Measurements from ENCODE around the gene GGCT. TPM values are rescaled to one million over a fixed set of nuclear protein-coding genes. Genes with fewer than 3 reads are reported as not detected.
"Not testable (repeated sequence)": the region's sequence is repeated elsewhere in the genome, so short reads cannot be mapped to it uniquely, and the experiment has no call there.

GGCT gene
- total RNA-seq, 2 experiments from 2014 or later: 48.8 to 76.8 TPM

- no peaks in the 10 kb centered on the region for H3K9me3 Mint-ChIP-seq (ENCODE audit: low read depth)
- no peak for ATAC-seq
- H3K36me3 Mint-ChIP-seq (ENCODE audit: low read depth): peaks cover 3% of the 10 kb centered on the region
- no peak overlapping the region for H3K4me3 Mint-ChIP-seq
- intact Hi-C loops (cut with DNase I, micrococcal nuclease): no loop called here
- DNase-seq: no peak
- POLR2A ChIA-PET: no interaction called here
- peaks cover 10% of the 10 kb centered on the region for H3K4me1 Mint-ChIP-seq
- no peak overlapping the region for H3K27ac Mint-ChIP-seq
- H3K27me3 Mint-ChIP-seq: no peaks in the 10 kb centered on the region
- CTCF ChIA-PET: interaction anchor here (0.7 to 4.2 kb wide), 3 partner anchors 15 to 31 kb away, joined by 3 to 13 read pairs (median 3); no protein-coding TSS in a partner anchor
Measured at GRCh38 chr7:30533886-30534285, 29.3 kb upstream of the GGCT start.

GRCh38 chr7:30531286-30531685, 26.7 kb upstream of the GGCT start:
- Mint-ChIP-seq H3K27me3 (no peaks in the 10 kb centered on the region), H3K36me3 (ENCODE audit: low read depth) (no peaks in the 10 kb centered on the region), H3K4me3 (no peak overlapping the region), H3K9me3 (ENCODE audit: low read depth) (no peaks in the 10 kb centered on the region), H3K27ac (no peak overlapping the region), H3K4me1 (peaks cover 10% of the 10 kb centered on the region)
- intact Hi-C loops (cut with DNase I, micrococcal nuclease): no loop called here
- CTCF ChIA-PET: interaction anchor here (4.2 kb wide), 1 partner anchor 20 kb away, joined by 13 read pairs; no protein-coding TSS in a partner anchor
- POLR2A ChIA-PET: no interaction called here
- ATAC-seq (peak; percentile 92), DNase-seq (no peak)

- ChIA-PET CTCF (no interaction called here), POLR2A (no interaction called here)
- H3K36me3 Mint-ChIP-seq (ENCODE audit: low read depth): no peaks in the 10 kb centered on the region
- H3K4me1 Mint-ChIP-seq: peaks cover 10% of the 10 kb centered on the region
- H3K27ac Mint-ChIP-seq: no peak overlapping the region
- DNase-seq (no peak), ATAC-seq (peak; percentile 30)
- H3K9me3 Mint-ChIP-seq (ENCODE audit: low read depth): no peaks in the 10 kb centered on the region
- intact Hi-C loops (cut with DNase I, micrococcal nuclease): no loop called here
- no peak overlapping the region for H3K4me3 Mint-ChIP-seq
- H3K27me3 Mint-ChIP-seq: no peaks in the 10 kb centered on the region
Measured at GRCh38 chr7:30530373-30530772, 25.7 kb upstream of the GGCT start.

GRCh38 chr7:30528779-30529178, 24.1 kb upstream of the GGCT start:
- Mint-ChIP-seq H3K27me3 (no peaks in the 10 kb centered on the region), H3K36me3 (ENCODE audit: low read depth) (no peaks in the 10 kb centered on the region), H3K27ac (no peak overlapping the region), H3K4me1 (peaks cover 10% of the 10 kb centered on the region), H3K9me3 (ENCODE audit: low read depth) (no peaks in the 10 kb centered on the region), H3K4me3 (no peak overlapping the region)
- intact Hi-C loops (cut with DNase I, micrococcal nuclease): no loop called here
- CTCF ChIA-PET: interaction anchor here (1.3 kb wide), 1 partner anchor 18 kb away, joined by 4 read pairs; no protein-coding TSS in a partner anchor
- no peak for ATAC-seq
- no peak for DNase-seq
- POLR2A ChIA-PET: no interaction called here

- ATAC-seq; H3K27me3 Mint-ChIP-seq; intact Hi-C loops (cut with DNase I, micrococcal nuclease): not testable (repeated sequence)
Measured at GRCh38 chr7:30527297-30527696, 22.7 kb upstream of the GGCT start.

GRCh38 chr7:30526163-30526562, 21.5 kb upstream of the GGCT start:
- ATAC-seq: no peak
- POLR2A ChIA-PET: interaction anchor here (0.6 kb wide), 1 partner anchor 60 kb away, joined by 3 read pairs; no protein-coding TSS in a partner anchor
- intact Hi-C loops (cut with DNase I, micrococcal nuclease): no loop called here
- Mint-ChIP-seq H3K27ac (no peak overlapping the region), H3K4me3 (no peak overlapping the region), H3K27me3 (no peaks in the 10 kb centered on the region), H3K4me1 (peaks cover 11% of the 10 kb centered on the region), H3K9me3 (ENCODE audit: low read depth) (no peaks in the 10 kb centered on the region), H3K36me3 (ENCODE audit: low read depth) (peaks cover 3% of the 10 kb centered on the region)
- DNase-seq: no peak
- CTCF ChIA-PET: interaction anchor here (1.7 kb wide), 1 partner anchor 38 kb away, joined by 4 read pairs; no protein-coding TSS in a partner anchor

More at GRCh38 chr7:30527297-30527696, 22.7 kb upstream of the GGCT start:
- not testable (repeated sequence) for H3K27ac Mint-ChIP-seq; H3K9me3 Mint-ChIP-seq (ENCODE audit: low read depth); H3K4me3 Mint-ChIP-seq; DNase-seq; H3K36me3 Mint-ChIP-seq (ENCODE audit: low read depth)
- peaks cover 10% of the 10 kb centered on the region for H3K4me1 Mint-ChIP-seq
- POLR2A ChIA-PET: interaction anchor here (0.6 kb wide), 1 partner anchor 224 kb away, joined by 3 read pairs; no protein-coding TSS in a partner anchor
- CTCF ChIA-PET: interaction anchor here (0.6 to 1.7 kb wide), 4 partner anchors 11 to 50 kb away, joined by 3 to 4 read pairs (median 3); no protein-coding TSS in a partner anchor

- no peaks in the 10 kb centered on the region for H3K9me3 Mint-ChIP-seq (ENCODE audit: low read depth)
- no peak overlapping the region for H3K4me3 Mint-ChIP-seq
- CTCF ChIA-PET: interaction anchor here (0.8 kb wide), 1 partner anchor 45 kb away, joined by 3 read pairs; no protein-coding TSS in a partner anchor
- intact Hi-C loops (cut with DNase I, micrococcal nuclease): no loop called here
- ATAC-seq: no peak
- POLR2A ChIA-PET: no interaction called here
- peaks cover 3% of the 10 kb centered on the region for H3K36me3 Mint-ChIP-seq (ENCODE audit: low read depth)
- peaks cover 13% of the 10 kb centered on the region for H3K4me1 Mint-ChIP-seq
- no peak for DNase-seq
- H3K27me3 Mint-ChIP-seq: no peaks in the 10 kb centered on the region
- no peak overlapping the region for H3K27ac Mint-ChIP-seq
Measured at GRCh38 chr7:30525429-30525828, 20.8 kb upstream of the GGCT start.

- H3K9me3 Mint-ChIP-seq (ENCODE audit: low read depth): no peaks in the 10 kb centered on the region
Measured at GRCh38 chr7:30524545-30524944, 19.9 kb upstream of the GGCT start.

GRCh38 chr7:30523466-30523865, 18.8 kb upstream of the GGCT start:
- H3K36me3 Mint-ChIP-seq (ENCODE audit: low read depth): peaks cover 3% of the 10 kb centered on the region
- peaks cover 12% of the 10 kb centered on the region for H3K4me1 Mint-ChIP-seq
- POLR2A ChIA-PET: no interaction called here
- no peak for ATAC-seq
- intact Hi-C loops (cut with DNase I, micrococcal nuclease): no loop called here
- CTCF ChIA-PET: no interaction called here
- no peak overlapping the region for H3K27ac Mint-ChIP-seq
- H3K9me3 Mint-ChIP-seq (ENCODE audit: low read depth): no peaks in the 10 kb centered on the region
- H3K27me3 Mint-ChIP-seq: no peaks in the 10 kb centered on the region
- H3K4me3 Mint-ChIP-seq: no peak overlapping the region
- no peak for DNase-seq

More at GRCh38 chr7:30524545-30524944, 19.9 kb upstream of the GGCT start:
- no peak overlapping the region for H3K27ac Mint-ChIP-seq
- POLR2A ChIA-PET: no interaction called here
- ATAC-seq: no peak
- peaks cover 3% of the 10 kb centered on the region for H3K36me3 Mint-ChIP-seq (ENCODE audit: low read depth)
- CTCF ChIA-PET: no interaction called here
- intact Hi-C loops (cut with DNase I, micrococcal nuclease): no loop called here
- H3K27me3 Mint-ChIP-seq: no peaks in the 10 kb centered on the region
- H3K4me1 Mint-ChIP-seq: peaks cover 12% of the 10 kb centered on the region
- DNase-seq: no peak
- H3K4me3 Mint-ChIP-seq: no peak overlapping the region

GRCh38 chr7:30522159-30522558, 17.5 kb upstream of the GGCT start:
- H3K27ac Mint-ChIP-seq: no peak overlapping the region
- POLR2A ChIA-PET: no interaction called here
- peaks cover 3% of the 10 kb centered on the region for H3K36me3 Mint-ChIP-seq (ENCODE audit: low read depth)
- DNase-seq: no peak
- H3K27me3 Mint-ChIP-seq: no peaks in the 10 kb centered on the region
- ATAC-seq: no peak
- H3K9me3 Mint-ChIP-seq (ENCODE audit: low read depth): no peaks in the 10 kb centered on the region
- intact Hi-C loops (cut with DNase I, micrococcal nuclease): no loop called here
- CTCF ChIA-PET: interaction anchor here (0.6 to 2.1 kb wide), 4 partner anchors 11 to 92 kb away, joined by 3 to 15 read pairs (median 5); no protein-coding TSS in a partner anchor
- H3K4me1 Mint-ChIP-seq: peaks cover 14% of the 10 kb centered on the region
- no peak overlapping the region for H3K4me3 Mint-ChIP-seq

GRCh38 chr7:30521532-30521931, 16.9 kb upstream of the GGCT start:
- ATAC-seq (peak; percentile 66), DNase-seq (peak; percentile 19)
- Mint-ChIP-seq H3K27me3 (no peaks in the 10 kb centered on the region), H3K4me1 (peaks cover 20% of the 10 kb centered on the region), H3K27ac (peak overlapping the region; percentile 43), H3K9me3 (ENCODE audit: low read depth) (no peaks in the 10 kb centered on the region), H3K4me3 (no peak overlapping the region), H3K36me3 (ENCODE audit: low read depth) (peaks cover 3% of the 10 kb centered on the region)
- intact Hi-C loops (cut with DNase I, micrococcal nuclease): no loop called here
- CTCF ChIA-PET: interaction anchor here (1.1 to 2.1 kb wide), 3 partner anchors 11 to 43 kb away, joined by 3 to 15 read pairs (median 7); no protein-coding TSS in a partner anchor
- POLR2A ChIA-PET: no interaction called here

GRCh38 chr7:30519122-30519521, 14.5 kb upstream of the GGCT start:
- no peak for DNase-seq
- Mint-ChIP-seq H3K4me3 (no peak overlapping the region), H3K4me1 (peaks cover 20% of the 10 kb centered on the region), H3K9me3 (ENCODE audit: low read depth) (no peaks in the 10 kb centered on the region), H3K27me3 (no peaks in the 10 kb centered on the region), H3K36me3 (ENCODE audit: low read depth) (peaks cover 3% of the 10 kb centered on the region), H3K27ac (no peak overlapping the region)
- intact Hi-C loops (cut with DNase I, micrococcal nuclease): no loop called here
- ChIA-PET CTCF (no interaction called here), POLR2A (no interaction called here)
- no peak for ATAC-seq
